ENCODE measurements around the gene FAM131A.

The FAM131A gene

GRCh38 chr3:184379358-184380184, 42.2 kb downstream of the FAM131A start, which contains the start of gene CHRD:
Gene CHRD, plus strand, starts transcription at chr3:184380054. Its CDS starts 265 bp downstream, at chr3:184380319.
- FAIRE-seq, result no peak

GRCh38 chr3:184380185-184380626, 42.8 kb downstream of the FAM131A start:
- no peak for FAIRE-seq

- no peak for FAIRE-seq
Measured at GRCh38 chr3:184380627-184381260, 43.3 kb downstream of the FAM131A start.

- no peak for FAIRE-seq
Measured at GRCh38 chr3:184381261-184382224, 44.1 kb downstream of the FAM131A start.

GRCh38 chr3:184382326-184383032, 45.1 kb downstream of the FAM131A start:
- no peak for FAIRE-seq

- FAIRE-seq, result no peak
Measured at GRCh38 chr3:184383033-184383740, 45.8 kb downstream of the FAM131A start.

- FAIRE-seq, result no peak
Measured at GRCh38 chr3:184384342-184384741, 46.9 kb downstream of the FAM131A start.

GRCh38 chr3:184384856-184385422, 47.5 kb downstream of the FAM131A start:
- no peak for FAIRE-seq

- FAIRE-seq, result no peak
Measured at GRCh38 chr3:184386047-184386806, 48.8 kb downstream of the FAM131A start.

- no peak for FAIRE-seq
Measured at GRCh38 chr3:184387174-184387714, 49.8 kb downstream of the FAM131A start.

- FAIRE-seq, result no peak
Measured at GRCh38 chr3:184388164-184388935, 51.0 kb downstream of the FAM131A start.

- no peak for FAIRE-seq
Measured at GRCh38 chr3:184388936-184389230, 51.5 kb downstream of the FAM131A start.

- no peak for FAIRE-seq
Measured at GRCh38 chr3:184389384-184389783, 52.0 kb downstream of the FAM131A start.

GRCh38 chr3:184389935-184390528, 52.6 kb downstream of the FAM131A start:
- FAIRE-seq, result no peak

- no peak for FAIRE-seq
Measured at GRCh38 chr3:184391266-184391665, 53.9 kb downstream of the FAM131A start.

GRCh38 chr3:184395320-184395660, 57.9 kb downstream of the FAM131A start:
- FAIRE-seq, result no peak

Data from A204.1 (cell line).